GM19238 (cell line): ENCODE results near the gene CRNKL1.

Experiments used
- DNase-seq: peaks from one replicate; pipeline ENCODE4 v3.0.0; 2011; ENCODE audit warnings: low spot score; ENCODE audit not compliant: insufficient read length

CRNKL1 gene

GRCh38 chr20:20052074-20052970 lies at the start of gene CRNKL1, which contains the start of gene CFAP61:
TSS of gene CRNKL1 (minus strand) at chr20:20052466. CDS start at chr20:20052342, 124 bp downstream.
TSS of gene CFAP61 (plus strand) at chr20:20052532. CDS start at chr20:20056654, 4,122 bp downstream.
- peak; percentile 82 for DNase-seq

- DNase-seq: no peak
Measured at GRCh38 chr20:20100881-20101280, 48.6 kb upstream of the CRNKL1 start.

GRCh38 chr20:20096421-20096820 lies 44.2 kb upstream of the CRNKL1 start:
- DNase-seq: no peak

- DNase-seq: no peak
Measured at GRCh38 chr20:20095114-20095872, 43.0 kb upstream of the CRNKL1 start.

GRCh38 chr20:20094410-20094809 lies 42.1 kb upstream of the CRNKL1 start:
- DNase-seq: no peak

GRCh38 chr20:20092827-20093226 lies 40.6 kb upstream of the CRNKL1 start:
- no peak for DNase-seq

GRCh38 chr20:20089939-20090338 lies 37.7 kb upstream of the CRNKL1 start:
- no peak for DNase-seq

- no peak for DNase-seq
Measured at GRCh38 chr20:20089018-20089417, 36.8 kb upstream of the CRNKL1 start.

- no peak for DNase-seq
Measured at GRCh38 chr20:20085812-20086211, 33.5 kb upstream of the CRNKL1 start.

GRCh38 chr20:20085071-20085470 lies 32.8 kb upstream of the CRNKL1 start:
- no peak for DNase-seq

- no peak for DNase-seq
Measured at GRCh38 chr20:20084296-20084752, 32.1 kb upstream of the CRNKL1 start.

GRCh38 chr20:20083807-20084206 lies 31.5 kb upstream of the CRNKL1 start:
- DNase-seq: peak; percentile 4

- no peak for DNase-seq
Measured at GRCh38 chr20:20079102-20079784, 27.0 kb upstream of the CRNKL1 start.

GRCh38 chr20:20078041-20078440 lies 25.8 kb upstream of the CRNKL1 start:
- no peak for DNase-seq

- DNase-seq: no peak
Measured at GRCh38 chr20:20076297-20077065, 24.2 kb upstream of the CRNKL1 start.

GRCh38 chr20:20075032-20075431 lies 22.8 kb upstream of the CRNKL1 start:
- no peak for DNase-seq

GRCh38 chr20:20073801-20074371 lies 21.6 kb upstream of the CRNKL1 start:
- DNase-seq: no peak

GRCh38 chr20:20070871-20071726 lies 18.8 kb upstream of the CRNKL1 start:
- DNase-seq: no peak

GRCh38 chr20:20065361-20065760 lies 13.1 kb upstream of the CRNKL1 start:
- DNase-seq: no peak
